H1 (cell line): ENCODE results near the gene ZNF451. TPM values are rescaled to one million over a fixed set of nuclear protein-coding genes. Genes with fewer than 3 reads are reported as not detected.

ENCODE experiments used
- CTCF ChIA-PET: fragments of 300-600 bp; sonication (Branson Sonifier 250); formaldehyde crosslinking; loops from one replicate; lab custom pipeline; 2021; ENCODE audit not compliant: partially characterized antibody; lab: Charles Lee
- POLR2A ChIA-PET: fragments of 300-600 bp; sonication (Branson Sonifier 250); formaldehyde crosslinking; loops from one replicate; lab custom pipeline; 2021; ENCODE audit warnings: inconsistent platforms; ENCODE audit not compliant: partially characterized antibody; lab: Charles Lee
- DNase-seq, 2 experiments: peaks; one replicate each; pipeline versions ENCODE4 v3.0.0 to v3.0.0-alpha.2; 2010 to 2022; ENCODE audit warnings: low spot score in 2 of 2, low read depth in 1 of 2, mixed read lengths in 1 of 2
- FAIRE-seq: peaks from 2 replicates; lab custom pipeline; 2011; peaks lifted over from hg19 to GRCh38; lab: Jason Lieb, UNC
- H2AFZ ChIP-seq: 2 replicates; pipeline ENCODE4 v1.8.1; 2012; ENCODE audit warnings: low read length, inconsistent platforms
- H2AK5ac ChIP-seq: 2 replicates; pipeline ENCODE4 v1.6.1; 2013; ENCODE audit warnings: low read depth, low read length
- H2BK120ac ChIP-seq: replicated peaks from 2 replicates; pipeline ENCODE3; 2013; ENCODE audit warnings: low read depth, low read length, inconsistent platforms
- H2BK12ac ChIP-seq: 2 replicates; pipeline ENCODE4 v1.6.1; 2013; ENCODE audit warnings: low read depth, low read length
- H2BK15ac ChIP-seq: 2 replicates; pipeline ENCODE4 v1.6.1; 2013; ENCODE audit warnings: low read length
- H2BK20ac ChIP-seq: 2 replicates; pipeline ENCODE4 v1.6.1; 2013; ENCODE audit warnings: low read length
- H2BK5ac ChIP-seq: 2 replicates; pipeline ENCODE4 v1.6.1; 2013; ENCODE audit warnings: low read depth, low read length
- H3K14ac ChIP-seq: 2 replicates; pipeline ENCODE4 v1.6.1; 2013; ENCODE audit warnings: inconsistent platforms; ENCODE audit not compliant: insufficient read length
- H3K18ac ChIP-seq: 2 replicates; pipeline ENCODE4 v1.6.1; 2013; ENCODE audit warnings: low read length; ENCODE audit errors: extremely low read depth
- H3K23ac ChIP-seq: 2 replicates; pipeline ENCODE4 v1.6.1; 2013; ENCODE audit warnings: inconsistent platforms; ENCODE audit not compliant: insufficient read length
- H3K23me2 ChIP-seq: 2 replicates; pipeline ENCODE4 v1.6.1; 2013; ENCODE audit warnings: low read depth, low read length
- H3K27ac ChIP-seq: 2 replicates; pipeline ENCODE4 v1.6.1; 2011; ENCODE audit warnings: low read depth, low read length, inconsistent platforms
- H3K27me3 ChIP-seq, 4 experiments: replicated peaks in 1 of 4; 1 replicate in 1 of 4; 2 replicates in 3 of 4; pipeline versions ENCODE4 v1.6.1 to v1.8.1; 2011 to 2013; ENCODE audit warnings: low read length in 3 of 4, mild to moderate bottlenecking in 3 of 4, inconsistent platforms in 2 of 4, mixed read lengths in 2 of 4, moderate library complexity in 1 of 4; ENCODE audit not compliant: control insufficient read depth in 3 of 4, insufficient read depth in 3 of 4; ENCODE audit errors: extremely low read depth in 1 of 4
- H3K36me3 ChIP-seq, 4 experiments: 2 replicates each; pipeline versions ENCODE4 v1.6.1 to v1.8.1; 2011 to 2013; ENCODE audit warnings: mild to moderate bottlenecking in 4 of 4, low read length in 3 of 4, moderate library complexity in 2 of 4, control low read depth in 1 of 4, inconsistent platforms in 1 of 4; ENCODE audit not compliant: insufficient read depth in 4 of 4, control insufficient read depth in 2 of 4
- H3K4ac ChIP-seq: replicated peaks from 2 replicates; pipeline ENCODE3; 2013; ENCODE audit warnings: low read length, low read depth, mixed read lengths, inconsistent platforms; ENCODE audit not compliant: insufficient read length
- H3K4me1 ChIP-seq, 4 experiments: replicated peaks in 1 of 4; 1 replicate in 1 of 4; 2 replicates in 3 of 4; pipeline versions ENCODE4 v1.6.1 to v1.8.1; 2011 to 2013; ENCODE audit warnings: low read length in 3 of 4, inconsistent platforms in 2 of 4, mixed read lengths in 1 of 4; ENCODE audit not compliant: insufficient read depth in 4 of 4, control insufficient read depth in 3 of 4
- H3K4me2 ChIP-seq, 2 experiments: 2 replicates each; pipeline versions ENCODE4 v1.6.1 to v1.8.1; 2011 to 2013; ENCODE audit warnings: low read depth in 2 of 2, low read length in 2 of 2, control low read depth in 1 of 2, inconsistent platforms in 1 of 2, mild to moderate bottlenecking in 1 of 2; ENCODE audit not compliant: insufficient read depth in 1 of 2
- H3K4me3 ChIP-seq, 4 experiments: fragments of 200-600, 300-600 bp in 1 of 4; sonication (generic), shearing (Covaris generic), sonication (Bioruptor Twin) in 1 of 4; 2 replicates each; pipeline versions ENCODE4 v1.5.1 to v1.8.1; 2011 to 2016; ENCODE audit warnings: low read length in 4 of 4, low read depth in 3 of 4, control low read depth in 2 of 4, inconsistent platforms in 2 of 4, mild to moderate bottlenecking in 2 of 4, mixed read lengths in 1 of 4, moderate library complexity in 1 of 4; ENCODE audit not compliant: insufficient read depth in 2 of 4; ENCODE audit errors: extremely low read depth in 1 of 4
- H3K56ac ChIP-seq: replicated peaks from 2 replicates; pipeline ENCODE3; 2013; ENCODE audit warnings: low read depth, mild to moderate bottlenecking, mixed read lengths, low read length, inconsistent platforms; ENCODE audit not compliant: insufficient read length
- H3K79me1 ChIP-seq: 2 replicates; pipeline ENCODE4 v1.6.1; 2013; ENCODE audit warnings: low read depth, low read length, control low read depth
- H3K79me2 ChIP-seq, 2 experiments: 2 replicates each; pipeline versions ENCODE4 v1.6.1 to v1.8.1; 2012 to 2013; ENCODE audit warnings: low read length in 2 of 2, mild to moderate bottlenecking in 2 of 2, inconsistent platforms in 1 of 2; ENCODE audit not compliant: insufficient read depth in 2 of 2, control insufficient read depth in 1 of 2
- H3K9ac ChIP-seq, 4 experiments: replicated peaks in 1 of 4; 1 replicate in 1 of 4; 2 replicates in 3 of 4; pipeline versions ENCODE4 v1.6.1 to v1.8.1; 2011 to 2013; ENCODE audit warnings: low read depth in 3 of 4, low read length in 3 of 4, control low read depth in 2 of 4, mild to moderate bottlenecking in 2 of 4, moderate library complexity in 2 of 4, inconsistent platforms in 1 of 4; ENCODE audit errors: extremely low read depth in 1 of 4
- H3K9me3 ChIP-seq, 2 experiments: 2 replicates each; pipeline versions ENCODE4 v1.6.1 to v1.8.1; 2012 to 2013; ENCODE audit warnings: mild to moderate bottlenecking in 2 of 2, moderate library complexity in 2 of 2, control low read depth in 1 of 2, inconsistent platforms in 1 of 2, low read depth in 1 of 2, low read length in 1 of 2, mixed read lengths in 1 of 2; ENCODE audit not compliant: insufficient read depth in 2 of 2
- H4K20me1 ChIP-seq, 2 experiments: replicated peaks in 1 of 2; 2 replicates each; pipeline versions ENCODE3 to v1.8.1; 2011 to 2013; ENCODE audit warnings: inconsistent platforms in 2 of 2, low read length in 2 of 2, mild to moderate bottlenecking in 1 of 2; ENCODE audit not compliant: insufficient read depth in 2 of 2, control insufficient read depth in 1 of 2
- H4K5ac ChIP-seq: 2 replicates; pipeline ENCODE4 v1.6.1; 2013; ENCODE audit warnings: low read length, low read depth, mixed read lengths, inconsistent platforms; ENCODE audit not compliant: insufficient read length
- H4K8ac ChIP-seq: 2 replicates; pipeline ENCODE4 v1.8.0; 2013; ENCODE audit warnings: mild to moderate bottlenecking, moderate library complexity, low read length, inconsistent platforms; ENCODE audit not compliant: insufficient read depth; ENCODE audit errors: extremely low read depth
- H4K91ac ChIP-seq: replicated peaks from 2 replicates; pipeline ENCODE3; 2013; ENCODE audit warnings: low read length, mixed read lengths, inconsistent platforms; ENCODE audit not compliant: insufficient read length
- CBX8 ChIP-seq: fragments of 300-800, 300-1000 bp; sonication (generic); IDR thresholded peaks from 2 replicates; pipeline ENCODE4 v1.7.1; 2016; ENCODE audit warnings: low read depth, low read length, borderline replicate concordance
- CHD2 ChIP-seq: IDR thresholded peaks from 2 replicates; pipeline ENCODE4 v1.6.1; 2012; ENCODE audit warnings: low read length, improper control_type of control experiment
- FOSL1 ChIP-seq: IDR thresholded peaks from 2 replicates; pipeline ENCODE4 v1.6.1; 2011; ENCODE audit warnings: mild to moderate bottlenecking, low read depth, low read length, moderate library complexity; ENCODE audit not compliant: insufficient read depth
- POLR2AphosphoS5 ChIP-seq: IDR thresholded peaks from 2 replicates; pipeline ENCODE4 v1.6.1; 2011; ENCODE audit warnings: low read depth, low read length
- RNF2 ChIP-seq: fragments of 200-900, 300-1000 bp; sonication (generic); IDR thresholded peaks from 2 replicates; pipeline ENCODE4 v1.7.1; 2016; ENCODE audit warnings: borderline replicate concordance, low read depth, mild to moderate bottlenecking, antibody characterized with exemption, low read length; ENCODE audit not compliant: poor library complexity, severe bottlenecking; ENCODE audit errors: missing control alignments
- SIRT6 ChIP-seq: IDR thresholded peaks from one replicate; pipeline ENCODE4 v1.7.1; 2012; ENCODE audit warnings: low read length, inconsistent platforms
- SUZ12 ChIP-seq: fragments of 200-600 bp; sonication (generic); IDR thresholded peaks from 2 replicates; pipeline ENCODE4 v1.6.1; 2012; ENCODE audit warnings: mild to moderate bottlenecking, inconsistent platforms, low read length, moderate library complexity, mixed read lengths
- TBP ChIP-seq: IDR thresholded peaks from 2 replicates; pipeline ENCODE4 v1.6.1; 2011; ENCODE audit warnings: low read depth, low read length, improper control_type of control experiment
- YY1 ChIP-seq: IDR thresholded peaks from 2 replicates; pipeline ENCODE4 v1.6.1; 2011; ENCODE audit warnings: low read depth, mild to moderate bottlenecking, low read length
- polyA plus RNA-seq, 7 experiments: library from polyadenylated mRNA; depleted of rRNA in 3 of 7; stranded (reverse) in 5 of 7; unstranded in 2 of 7; fragments of >200 nt in 5 of 7; fragments of 200-250 nt in 2 of 7; gene quantifications; 1 replicate in 5 of 7; 2 replicates in 1 of 7; 4 replicates in 1 of 7; pipeline versions ENCODE4 v1.2.1 to v1.2.3, GENCODE V29; 2011 to 2013; ENCODE audit warnings: missing spikeins in 2 of 7, mixed read lengths in 2 of 7
- total RNA-seq: library from RNA; stranded (reverse); fragmentation: NEBNext Ultra II Directional; extraction: Animal tissue kit (Norgen Biotek cat#: 25700); gene quantifications from 2 replicates; pipeline ENCODE4 v1.2.1, GENCODE V29; 2021

Gene ZNF451
- total and polyA plus RNA-seq, 2 of the 8 experiments (the other 6 are each of a cell fraction or from before 2014, with no cell fraction given): 10.7 to 56.8 TPM

- Histone ChIP-seq H4K5ac (no peak overlapping the region), H2BK120ac (no peak overlapping the region), H3K4me1 (peaks cover 0 to 12% (median 2%) of the 10 kb centered on the region in 4 experiments; a peak in 6 of 7 replicates), H2BK15ac (no peak overlapping the region), H2BK20ac (no peak overlapping the region), H2AK5ac (no peak overlapping the region), H3K14ac (no peak overlapping the region), H3K4me2 (no peak overlapping the region), H3K23ac (no peak overlapping the region), H4K20me1 (no peaks in the 10 kb centered on the region), H2BK5ac (no peak overlapping the region), H3K79me1 (no peaks in the 10 kb centered on the region; the same call in 1 of the 2 replicates), H2AFZ (no peak overlapping the region), H3K4me3 (no peak overlapping the region), H3K23me2 (no peaks in the 10 kb centered on the region), H3K56ac (no peak overlapping the region), H2BK12ac (no peak overlapping the region), H3K4ac (no peak overlapping the region), H4K91ac (no peak overlapping the region), H3K9ac (no peak overlapping the region), H3K27me3 (no peaks in the 10 kb centered on the region), H3K18ac (no peak overlapping the region), H3K36me3 (no peaks in the 10 kb centered on the region), H3K9me3 (no peaks in the 10 kb centered on the region), H4K8ac (no peak overlapping the region), H3K79me2 (no peaks in the 10 kb centered on the region), H3K27ac (no peak overlapping the region)
- TF ChIP-seq YY1 (no peak), POLR2AphosphoS5 (no peak), TBP (no peak), SIRT6 (no peak), SUZ12 (no peak), RNF2 (no peak), FOSL1 (no peak), CBX8 (no peak), CHD2 (no peak)
- ChIA-PET CTCF (interaction anchor here (1.7 kb wide), 1 partner anchor 91 kb away, joined by 3 read pairs; no protein-coding TSS in a partner anchor), POLR2A (no interaction called here)
- no peak for DNase-seq
- no peak for FAIRE-seq
Measured at GRCh38 chr6:57075092-57075491, 14.9 kb upstream of the ZNF451 start.
